H9 (cell line): ENCODE measurements around the gene FADS2. TPM values are rescaled to one million over a fixed set of nuclear protein-coding genes. Genes with fewer than 3 reads are reported as not detected.

Experiments
- DNase-seq: peaks from one replicate; pipeline ENCODE4 v3.0.0-alpha.2; 2017
- H2AFZ ChIP-seq: one replicate; pipeline ENCODE4 v1.6.1; 2013; ENCODE audit warnings: mild to moderate bottlenecking, low read length, control low read depth, moderate library complexity
- H2AK5ac ChIP-seq: 2 replicates; pipeline ENCODE4 v1.6.1; 2013; ENCODE audit warnings: low read length, control low read depth, mixed read lengths; ENCODE audit not compliant: insufficient read length
- H2BK120ac ChIP-seq: one replicate; pipeline ENCODE4 v1.6.1; 2013; ENCODE audit warnings: low read depth, mild to moderate bottlenecking, low read length, control low read depth, inconsistent platforms; ENCODE audit not compliant: poor library complexity, severe bottlenecking
- H2BK12ac ChIP-seq: 2 replicates; pipeline ENCODE4 v1.6.1; 2013; ENCODE audit warnings: low read length, control low read depth, mixed read lengths, low read depth; ENCODE audit not compliant: insufficient read length
- H2BK15ac ChIP-seq: 2 replicates; pipeline ENCODE4 v1.6.1; 2013; ENCODE audit warnings: low read depth, low read length, control low read depth
- H2BK20ac ChIP-seq: one replicate; pipeline ENCODE4 v1.6.1; 2013; ENCODE audit warnings: low read depth, mild to moderate bottlenecking, low read length, control low read depth, inconsistent platforms; ENCODE audit not compliant: poor library complexity, severe bottlenecking
- H2BK5ac ChIP-seq: 2 replicates; pipeline ENCODE4 v1.6.1; 2013; ENCODE audit warnings: low read length, control low read depth, mixed read lengths; ENCODE audit not compliant: insufficient read length
- H3K14ac ChIP-seq: 2 replicates; pipeline ENCODE4 v1.6.1; 2013; ENCODE audit warnings: low read length, control low read depth; ENCODE audit not compliant: insufficient read depth
- H3K18ac ChIP-seq: 2 replicates; pipeline ENCODE4 v1.6.1; 2013; ENCODE audit warnings: low read depth, mild to moderate bottlenecking, mixed read lengths, low read length, control low read depth; ENCODE audit not compliant: insufficient read length
- H3K23ac ChIP-seq: 2 replicates; pipeline ENCODE4 v1.6.1; 2013; ENCODE audit warnings: low read length, control low read depth, mixed read lengths, low read depth; ENCODE audit not compliant: insufficient read length
- H3K23me2 ChIP-seq: 2 replicates; pipeline ENCODE4 v1.6.1; 2013; ENCODE audit warnings: low read depth, mild to moderate bottlenecking, mixed read lengths, low read length, control low read depth; ENCODE audit not compliant: insufficient read length, poor library complexity, severe bottlenecking
- H3K27ac ChIP-seq: 2 replicates; pipeline ENCODE4 v1.5.1; 2013; ENCODE audit warnings: low read length, control low read depth, mixed read lengths, low read depth; ENCODE audit not compliant: insufficient read length
- H3K27me3 ChIP-seq: 2 replicates; pipeline ENCODE4 v1.6.1; 2013; ENCODE audit warnings: low read length, control low read depth, inconsistent platforms; ENCODE audit not compliant: insufficient read depth
- H3K4ac ChIP-seq: 2 replicates; pipeline ENCODE4 v1.6.1; 2013; ENCODE audit warnings: low read depth, mild to moderate bottlenecking, control low read depth, inconsistent platforms, low read length, moderate library complexity
- H3K4me1 ChIP-seq: 2 replicates; pipeline ENCODE4 v1.6.1; 2013; ENCODE audit warnings: low read length, control low read depth, inconsistent platforms; ENCODE audit not compliant: insufficient read depth
- H3K4me2 ChIP-seq: 2 replicates; pipeline ENCODE4 v1.6.1; 2013; ENCODE audit warnings: low read length, control low read depth, mixed read lengths; ENCODE audit not compliant: insufficient read length, insufficient read depth
- H3K56ac ChIP-seq: 2 replicates; pipeline ENCODE4 v1.6.1; 2013; ENCODE audit warnings: low read depth, mild to moderate bottlenecking, mixed read lengths, low read length, control low read depth; ENCODE audit not compliant: insufficient read length
- H3K79me1 ChIP-seq: 2 replicates; pipeline ENCODE4 v1.6.1; 2013; ENCODE audit warnings: low read depth, mild to moderate bottlenecking, moderate library complexity, low read length, control low read depth, inconsistent platforms; ENCODE audit not compliant: insufficient read depth, poor library complexity, severe bottlenecking
- H3K79me2 ChIP-seq: 2 replicates; pipeline ENCODE4 v1.6.1; 2013; ENCODE audit warnings: low read length, control low read depth, inconsistent platforms; ENCODE audit not compliant: insufficient read depth
- H3K9ac ChIP-seq: 2 replicates; pipeline ENCODE4 v1.6.1; 2013; ENCODE audit warnings: low read length, control low read depth, mixed read lengths; ENCODE audit not compliant: insufficient read length; ENCODE audit errors: extremely low read depth
- H3K9me3 ChIP-seq: one replicate; pipeline ENCODE4 v1.6.1; 2013; ENCODE audit warnings: low read depth, low read length, inconsistent platforms; ENCODE audit not compliant: control insufficient read depth
- H3T11ph ChIP-seq: one replicate; pipeline ENCODE4 v1.6.1; 2013; ENCODE audit warnings: mild to moderate bottlenecking, low read length, control low read depth, inconsistent platforms
- H4K20me1 ChIP-seq: one replicate; pipeline ENCODE4 v1.6.1; 2013; ENCODE audit not compliant: control insufficient read depth, insufficient read length, insufficient read depth
- H4K5ac ChIP-seq: 2 replicates; pipeline ENCODE4 v1.6.1; 2013; ENCODE audit warnings: low read depth, mild to moderate bottlenecking, mixed read lengths, low read length, control low read depth; ENCODE audit not compliant: insufficient read length
- H4K8ac ChIP-seq: replicated peaks from 2 replicates; pipeline ENCODE4 v1.6.1; 2013; ENCODE audit warnings: low read length, control low read depth, mixed read lengths, low read depth; ENCODE audit not compliant: insufficient read length
- H4K91ac ChIP-seq: 2 replicates; pipeline ENCODE4 v1.6.1; 2013; ENCODE audit warnings: low read depth, mild to moderate bottlenecking, moderate library complexity, mixed read lengths, low read length, control low read depth; ENCODE audit not compliant: insufficient read length
- H3K27ac Mint-ChIP-seq, 3 experiments: 2 replicates in 2 of 3; 3 replicates in 1 of 3; pipeline ENCODE4 v1.8.0; 2020 to 2021; ENCODE audit warnings: mixed read lengths in 3 of 3, mild to moderate bottlenecking in 1 of 3, moderate library complexity in 1 of 3
- H3K27me3 Mint-ChIP-seq: 2 replicates; pipeline ENCODE4 v1.8.0; 2021; ENCODE audit warnings: low read depth, mild to moderate bottlenecking, moderate library complexity, mixed read lengths
- H3K36me3 Mint-ChIP-seq, 3 experiments: 2 replicates in 2 of 3; 3 replicates in 1 of 3; pipeline ENCODE4 v1.8.0; 2020 to 2021; ENCODE audit warnings: low read depth in 3 of 3, mixed read lengths in 3 of 3; ENCODE audit not compliant: insufficient read depth in 1 of 3
- H3K4me1 Mint-ChIP-seq, 2 experiments: 2 replicates each; pipeline ENCODE4 v1.8.0; 2020; ENCODE audit warnings: mixed read lengths in 2 of 2
- H3K4me3 Mint-ChIP-seq, 2 experiments: 2 replicates in 1 of 2; 3 replicates in 1 of 2; pipeline ENCODE4 v1.8.0; 2020 to 2021; ENCODE audit warnings: mild to moderate bottlenecking in 2 of 2, mixed read lengths in 2 of 2, moderate library complexity in 1 of 2
- H3K9me3 Mint-ChIP-seq, 2 experiments: 2 replicates in 1 of 2; 3 replicates in 1 of 2; pipeline ENCODE4 v1.8.0; 2020; ENCODE audit warnings: mild to moderate bottlenecking in 2 of 2, mixed read lengths in 2 of 2, moderate library complexity in 1 of 2
- CTCF ChIP-seq: fragments of 200-600 bp; sonication (generic); conservative IDR thresholded peaks from 3 replicates; pipeline ENCODE4 v1.8.0; 2021; ENCODE audit warnings: antibody characterized with exemption, mild to moderate bottlenecking
- WGBS: extraction: QIAGEN DNeasy Blood & Tissue Kit; methylation state at CpG from one replicate; pipeline ENCODE4 v1.1.7; 2013; ENCODE audit warnings: missing lambda C conversion rate, low lambda C conversion rate, mixed read lengths; ENCODE audit not compliant: insufficient read length; ENCODE audit errors: extremely low coverage; 5-methylcytosine and 5-hydroxymethylcytosine counted together
- total RNA-seq: library from RNA; stranded (reverse); gene quantifications from 2 replicates; pipeline ENCODE4 v1.2.1, GENCODE V29; 2021

Gene FADS2
- total RNA-seq, 1 experiment from 2014 or later = 322 TPM

- H2BK5ac ChIP-seq = no peak overlapping the region
- no peak overlapping the region for H4K8ac ChIP-seq
- no peak overlapping the region for H2AFZ ChIP-seq
- H3K79me1 ChIP-seq = no peaks in the 10 kb centered on the region
- peaks cover 4% of the 10 kb centered on the region; the same call in 1 of the 2 replicates for H3K4me1 ChIP-seq
- H4K91ac ChIP-seq = no peak overlapping the region
- Mint-ChIP-seq H3K27me3 (no peaks in the 10 kb centered on the region; the same call in 1 of the 2 replicates), H3K4me1 (peaks cover 21 to 28% of the 10 kb centered on the region in 2 experiments), H3K36me3 (peaks cover 0 to 3% (median 0%) of the 10 kb centered on the region in 3 experiments; a peak in 2 of 7 replicates), H3K9me3 (no peaks in the 10 kb centered on the region), H3K4me3 (no peak overlapping the region), H3K27ac (peak overlapping the region in 2 of 3 experiments; percentile 8 to 10; a peak in 2 of 7 replicates)
- H3K23ac ChIP-seq = no peak overlapping the region
- no peak overlapping the region for H3K18ac ChIP-seq
- H3K27ac ChIP-seq = no peak overlapping the region
- no peaks in the 10 kb centered on the region for H3K79me2 ChIP-seq
- no peak overlapping the region for H2BK15ac ChIP-seq
- H3K14ac ChIP-seq = no peak overlapping the region; the same call in 1 of the 2 replicates
- no peaks in the 10 kb centered on the region for H3K27me3 ChIP-seq
- no peak overlapping the region for H3K4ac ChIP-seq
- no peak overlapping the region for H2BK120ac ChIP-seq
- H3K4me2 ChIP-seq = no peak overlapping the region
- TF ChIP-seq CTCF = no peak
- H2AK5ac ChIP-seq = no peak overlapping the region
- no peak for DNase-seq
- no peak overlapping the region for H2BK12ac ChIP-seq
- H2BK20ac ChIP-seq = no peak overlapping the region
- no peak overlapping the region for H3T11ph ChIP-seq
- H3K9ac ChIP-seq = no peak overlapping the region
- no CpG with 5 or more reads among the region's 11 CpGs for WGBS
- H3K23me2 ChIP-seq = peaks cover 2% of the 10 kb centered on the region
- no peaks in the 10 kb centered on the region for H3K9me3 ChIP-seq
- no peak overlapping the region for H3K56ac ChIP-seq
- no peak overlapping the region for H4K5ac ChIP-seq
- no peaks in the 10 kb centered on the region for H4K20me1 ChIP-seq
Measured at GRCh38 chr11:61880031-61880430, 51.9 kb downstream of the FADS2 start.
